Loucy (cell line): ENCODE data around the gene ESPL1.

ENCODE experiments used
- H2AFZ ChIP-seq: fragments of 200-600 bp; sonication (generic); 2 replicates; pipeline ENCODE4 v1.6.0; 2016; ENCODE audit warnings: antibody characterized with exemption, mild to moderate bottlenecking, low read length, moderate library complexity
- H3F3A ChIP-seq: fragments of 200-600 bp; 2 replicates; pipeline ENCODE4 v1.6.0; 2016; ENCODE audit warnings: antibody characterized with exemption, low read depth, mild to moderate bottlenecking
- H3K27me3 ChIP-seq: fragments of 200-600 bp; sonication (generic); 2 replicates; pipeline ENCODE4 v1.6.1; 2014; ENCODE audit warnings: low read length, mild to moderate bottlenecking; ENCODE audit not compliant: insufficient read depth, poor library complexity, severe bottlenecking
- H3K36me3 ChIP-seq: fragments of 200-600 bp; sonication (generic); 2 replicates; pipeline ENCODE4 v1.6.1; 2016; ENCODE audit warnings: low read length; ENCODE audit not compliant: insufficient read depth
- H3K4me1 ChIP-seq: fragments of 200-600 bp; sonication (generic); 2 replicates; pipeline ENCODE4 v1.5.1; 2014; ENCODE audit warnings: low read length, mild to moderate bottlenecking; ENCODE audit not compliant: insufficient read depth, poor library complexity, severe bottlenecking
- H3K4me2 ChIP-seq: fragments of 200-600 bp; sonication (generic); 2 replicates; pipeline ENCODE4 v1.6.0; 2014; ENCODE audit warnings: antibody characterized with exemption, low read length, low read depth, mild to moderate bottlenecking; ENCODE audit not compliant: poor library complexity, severe bottlenecking
- H3K4me3 ChIP-seq: fragments of 200-600 bp; sonication (generic); 2 replicates; pipeline ENCODE4 v1.5.1; 2014; ENCODE audit warnings: low read length, mild to moderate bottlenecking, mixed read lengths; ENCODE audit not compliant: poor library complexity, severe bottlenecking
- H3K79me2 ChIP-seq: fragments of 200-600 bp; sonication (generic); 2 replicates; pipeline ENCODE4 v1.6.1; 2014; ENCODE audit warnings: low read length; ENCODE audit not compliant: insufficient read depth
- H3K9ac ChIP-seq: fragments of 200-600 bp; sonication (generic); 2 replicates; pipeline ENCODE4 v1.6.0; 2014; ENCODE audit warnings: mild to moderate bottlenecking, low read depth, low read length, moderate library complexity; ENCODE audit not compliant: poor library complexity, severe bottlenecking
- H3K9me2 ChIP-seq: fragments of 200-600 bp; sonication (generic); replicated peaks from 2 replicates; pipeline ENCODE4 v1.6.1; 2016; ENCODE audit warnings: low read depth, low read length, mixed read lengths
- H3K9me3 ChIP-seq: fragments of 200-600 bp; sonication (generic); 2 replicates; pipeline ENCODE4 v1.6.1; 2014; ENCODE audit warnings: mild to moderate bottlenecking, antibody characterized with exemption, low read length, low read depth; ENCODE audit not compliant: insufficient read depth
- H4K20me1 ChIP-seq: fragments of 200-600 bp; sonication (generic); 2 replicates; pipeline ENCODE4 v1.6.0; 2014; ENCODE audit warnings: antibody characterized with exemption, low read length, mild to moderate bottlenecking; ENCODE audit not compliant: insufficient read depth, poor library complexity, severe bottlenecking
- CTCF ChIP-seq: fragments of 200-600 bp; sonication (generic); conservative IDR thresholded peaks from 2 replicates; pipeline ENCODE4 v1.5.1; 2014; ENCODE audit warnings: mild to moderate bottlenecking, antibody characterized with exemption, low read length
- EZH2phosphoT487 ChIP-seq: fragments of 200-600 bp; IDR thresholded peaks from 2 replicates; pipeline ENCODE4 v1.6.1; 2018; ENCODE audit warnings: antibody characterized with exemption, mild to moderate bottlenecking, moderate library complexity, borderline replicate concordance

The ESPL1 gene

GRCh38 chr12:53287741-53288216 is 19.7 kb downstream of the ESPL1 start:
- H3K9me3 ChIP-seq: no peaks in the 10 kb centered on the region
- no peak overlapping the region for H3K4me3 ChIP-seq
- H4K20me1 ChIP-seq: no peaks in the 10 kb centered on the region
- H3K27me3 ChIP-seq: no peaks in the 10 kb centered on the region
- no peak for TF ChIP-seq EZH2phosphoT487
- TF ChIP-seq CTCF: peak; percentile 78
- no peak overlapping the region for H3K4me2 ChIP-seq
- H3K79me2 ChIP-seq: no peaks in the 10 kb centered on the region
- H2AFZ ChIP-seq: no peak overlapping the region
- peaks cover 66% of the 10 kb centered on the region; the same call in 1 of the 2 replicates for H3K36me3 ChIP-seq
- H3F3A ChIP-seq: no peaks in the 10 kb centered on the region
- no peaks in the 10 kb centered on the region for H3K4me1 ChIP-seq
- no peaks in the 10 kb centered on the region for H3K9me2 ChIP-seq
- H3K9ac ChIP-seq: no peak overlapping the region

- TF ChIP-seq CTCF (no peak), EZH2phosphoT487 (no peak)
- no peak overlapping the region for H3K4me3 ChIP-seq
- H3K9me3 ChIP-seq: no peaks in the 10 kb centered on the region
- H3K9ac ChIP-seq: no peak overlapping the region
- no peaks in the 10 kb centered on the region for H4K20me1 ChIP-seq
- H3K4me2 ChIP-seq: no peak overlapping the region
- no peaks in the 10 kb centered on the region for H3K4me1 ChIP-seq
- H2AFZ ChIP-seq: no peak overlapping the region
- H3K9me2 ChIP-seq: no peaks in the 10 kb centered on the region
- H3K27me3 ChIP-seq: no peaks in the 10 kb centered on the region
- no peaks in the 10 kb centered on the region for H3K79me2 ChIP-seq
- H3K36me3 ChIP-seq: peaks cover 66% of the 10 kb centered on the region; the same call in 1 of the 2 replicates
- H3F3A ChIP-seq: no peaks in the 10 kb centered on the region
Observed at GRCh38 chr12:53288322-53288721, 20.2 kb downstream of the ESPL1 start.

- Histone ChIP-seq H3K9ac (no peak overlapping the region), H3K4me2 (no peak overlapping the region)
Observed at GRCh38 chr12:53289891-53290290, 21.8 kb downstream of the ESPL1 start.

More at GRCh38 chr12:53289891-53290290, 21.8 kb downstream of the ESPL1 start:
- Histone ChIP-seq H3K79me2 (no peaks in the 10 kb centered on the region), H3K36me3 (peaks cover 56% of the 10 kb centered on the region; the same call in 1 of the 2 replicates), H3K27me3 (no peaks in the 10 kb centered on the region), H3K9me2 (no peaks in the 10 kb centered on the region), H4K20me1 (no peaks in the 10 kb centered on the region), H3K4me3 (no peak overlapping the region), H3K9me3 (no peaks in the 10 kb centered on the region), H2AFZ (no peak overlapping the region), H3K4me1 (peaks cover 2% of the 10 kb centered on the region), H3F3A (no peaks in the 10 kb centered on the region)
- TF ChIP-seq EZH2phosphoT487: no peak
- no peak for TF ChIP-seq CTCF
